Measurements from ENCODE around the gene MPIG6B. TPM values are rescaled to one million over a fixed set of nuclear protein-coding genes. Genes with fewer than 3 reads are reported as not detected.

Gene MPIG6B
- total RNA-seq, 1 donor from 2014 or later, result not detected

- no peaks in the 10 kb centered on the region for H3K9me3 Mint-ChIP-seq (ENCODE audit: unreplicated experiment)
- peaks cover 14% of the 10 kb centered on the region for H3K4me1 Mint-ChIP-seq (ENCODE audit: unreplicated experiment)
- no peak overlapping the region for H3K4me3 Mint-ChIP-seq (ENCODE audit: unreplicated experiment)
- peaks cover 5% of the 10 kb centered on the region for H3K27me3 Mint-ChIP-seq (ENCODE audit: unreplicated experiment)
- TF ChIP-seq CTCF (IDR thresholded peaks at IDR 0.05; ENCODE audit: unreplicated experiment), result no peak
- DNase-seq (ENCODE audit: low spot score), result no peak
- no peak overlapping the region for H3K27ac Mint-ChIP-seq (ENCODE audit: unreplicated experiment)
- peaks cover 3% of the 10 kb centered on the region for H3K36me3 Mint-ChIP-seq (ENCODE audit: low read depth, unreplicated experiment)
Observed at GRCh38 chr6:31771992-31772358, 48.8 kb downstream of the MPIG6B start.

DNA sequence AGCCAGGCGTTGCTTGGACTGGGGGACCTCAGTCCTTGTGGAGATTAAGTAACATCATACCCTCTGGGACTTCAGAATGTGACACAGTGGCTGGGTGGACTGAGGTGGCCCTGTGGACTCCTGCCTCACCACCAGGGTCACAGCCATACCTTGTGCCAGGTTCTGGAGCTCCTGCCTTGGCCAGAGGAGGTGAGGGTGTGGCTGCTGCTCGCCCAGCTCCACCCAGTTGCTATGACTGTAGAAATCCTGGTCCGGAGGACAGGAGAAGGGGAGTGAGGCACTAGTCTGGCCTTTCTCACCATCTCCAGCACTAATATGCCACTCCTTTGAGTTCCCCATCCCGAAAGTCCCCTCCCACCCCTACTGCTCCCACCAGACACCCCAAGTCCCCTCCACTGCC is 52.0 kb downstream of the MPIG6B start:
- H3K27ac Mint-ChIP-seq (ENCODE audit: unreplicated experiment), result no peak overlapping the region
- H3K27me3 Mint-ChIP-seq (ENCODE audit: unreplicated experiment), result peaks cover 4% of the 10 kb centered on the region
- DNase-seq (ENCODE audit: low spot score), result no peak
- H3K4me3 Mint-ChIP-seq (ENCODE audit: unreplicated experiment), result no peak overlapping the region
- H3K4me1 Mint-ChIP-seq (ENCODE audit: unreplicated experiment), result no peaks in the 10 kb centered on the region
- H3K36me3 Mint-ChIP-seq (ENCODE audit: low read depth, unreplicated experiment), result no peaks in the 10 kb centered on the region
- no peaks in the 10 kb centered on the region for H3K9me3 Mint-ChIP-seq (ENCODE audit: unreplicated experiment)
- no peak for TF ChIP-seq CTCF (IDR thresholded peaks at IDR 0.05; ENCODE audit: unreplicated experiment)

DNA sequence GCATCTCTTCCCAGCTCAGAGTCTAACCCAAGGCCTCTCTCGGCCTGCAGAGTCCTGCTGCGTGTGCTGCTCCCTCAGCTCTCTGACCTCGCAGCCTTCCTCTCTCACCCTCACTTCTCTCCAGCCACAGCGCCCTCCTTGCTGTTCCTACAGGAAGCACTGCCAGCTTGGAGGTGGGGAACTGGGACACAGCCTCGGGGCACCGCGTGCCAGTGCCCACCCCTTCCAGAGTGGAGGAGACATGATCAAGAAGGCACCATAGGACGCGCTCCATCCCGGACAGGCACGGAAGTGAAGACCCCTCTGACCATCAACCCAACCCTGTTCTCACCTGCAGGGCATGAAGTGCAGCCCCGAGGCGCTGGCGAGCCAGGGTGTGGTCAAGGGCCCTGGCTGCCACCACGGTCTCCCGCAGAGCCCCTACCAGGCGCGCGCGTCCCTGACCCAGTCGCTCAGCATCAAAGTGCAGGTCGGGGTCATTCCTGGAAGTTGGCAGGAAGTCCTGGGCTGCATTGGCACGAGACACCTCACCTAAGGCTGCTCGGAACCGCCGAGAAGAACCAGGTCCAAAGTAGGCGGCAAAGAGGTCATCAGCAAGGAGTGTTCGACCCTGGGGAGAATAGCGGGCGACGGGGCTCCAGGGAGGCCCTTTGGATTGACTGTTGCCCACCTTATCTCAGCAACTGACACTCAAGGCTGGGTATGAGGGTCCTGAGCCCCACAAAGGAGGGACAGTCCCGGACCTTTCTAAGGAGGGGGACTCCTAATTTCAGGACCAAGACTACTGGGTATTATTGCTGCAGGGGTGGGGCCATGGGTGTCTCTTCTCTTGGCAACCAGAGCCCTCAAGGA is 52.7 kb downstream of the MPIG6B start:
- no peaks in the 10 kb centered on the region for H3K36me3 Mint-ChIP-seq (ENCODE audit: low read depth, unreplicated experiment)
- no peak for TF ChIP-seq CTCF (IDR thresholded peaks at IDR 0.05; ENCODE audit: unreplicated experiment)
- H3K27me3 Mint-ChIP-seq (ENCODE audit: unreplicated experiment), result peaks cover 4% of the 10 kb centered on the region
- H3K4me1 Mint-ChIP-seq (ENCODE audit: unreplicated experiment), result no peaks in the 10 kb centered on the region
- H3K9me3 Mint-ChIP-seq (ENCODE audit: unreplicated experiment), result no peaks in the 10 kb centered on the region
- H3K27ac Mint-ChIP-seq (ENCODE audit: unreplicated experiment), result no peak overlapping the region
- DNase-seq (ENCODE audit: low spot score), result no peak
- H3K4me3 Mint-ChIP-seq (ENCODE audit: unreplicated experiment), result no peak overlapping the region

Small RNAs within 50 kb of the gene (microRNA-seq; reads per million reads assigned to microRNA genes)
- 4.3 reads per million, percentile 46 among the genes with 10 or more reads in this experiment for gene MIR4646 (ENCODE audit: unreplicated experiment)

Other genes starting within 250 kb of the MPIG6B start
- gene MICB, start 225.2 kb upstream of the MPIG6B start, total RNA-seq (ENCODE audit: unreplicated experiment), result 3.6 TPM
- not detected for gene MCCD1, start 194.4 kb upstream of the MPIG6B start, total RNA-seq (ENCODE audit: unreplicated experiment)
- gene DDX39B, start 181.4 kb upstream of the MPIG6B start, total RNA-seq (ENCODE audit: unreplicated experiment), result 336 TPM
- gene ATP6V1G2, start 176.8 kb upstream of the MPIG6B start, total RNA-seq (ENCODE audit: unreplicated experiment), result 1.8 TPM
- 13.4 TPM for gene NFKBIL1, start 175.8 kb upstream of the MPIG6B start, total RNA-seq (ENCODE audit: unreplicated experiment)
- gene LTA, start 151.1 kb upstream of the MPIG6B start, total RNA-seq (ENCODE audit: unreplicated experiment), result not detected
- not detected for gene TNF, start 147.8 kb upstream of the MPIG6B start, total RNA-seq (ENCODE audit: unreplicated experiment)
- gene LTB, start 140.9 kb upstream of the MPIG6B start, total RNA-seq (ENCODE audit: unreplicated experiment), result not detected
- 1.7 TPM for gene LST1, start 137.1 kb upstream of the MPIG6B start, total RNA-seq (ENCODE audit: unreplicated experiment)
- gene NCR3, start 130.4 kb upstream of the MPIG6B start, total RNA-seq (ENCODE audit: unreplicated experiment), result not detected
- 22.8 TPM for gene AIF1, start 108.1 kb upstream of the MPIG6B start, total RNA-seq (ENCODE audit: unreplicated experiment)
- 149 TPM for gene PRRC2A, start 102.7 kb upstream of the MPIG6B start, total RNA-seq (ENCODE audit: unreplicated experiment)
- 312 TPM for gene BAG6, start 70.7 kb upstream of the MPIG6B start, total RNA-seq (ENCODE audit: unreplicated experiment)
- 0.92 TPM for gene APOM, start 67.5 kb upstream of the MPIG6B start, total RNA-seq (ENCODE audit: unreplicated experiment)
- 13.1 TPM for gene C6orf47, start 62.6 kb upstream of the MPIG6B start, total RNA-seq (ENCODE audit: unreplicated experiment)
- 8.9 TPM for gene GPANK1, start 58.4 kb upstream of the MPIG6B start, total RNA-seq (ENCODE audit: unreplicated experiment)
- 164 TPM for gene CSNK2B, start 57.3 kb upstream of the MPIG6B start, total RNA-seq (ENCODE audit: unreplicated experiment)
- 16.3 TPM for gene LY6G5B, start 53.4 kb upstream of the MPIG6B start, total RNA-seq (ENCODE audit: unreplicated experiment)
- 22.0 TPM for gene LY6G5C, start 42.3 kb upstream of the MPIG6B start, total RNA-seq (ENCODE audit: unreplicated experiment)
- gene ABHD16A, start 20.0 kb upstream of the MPIG6B start, total RNA-seq (ENCODE audit: unreplicated experiment), result 54.7 TPM
- not detected for gene LY6G6F, start 16.5 kb upstream of the MPIG6B start, total RNA-seq (ENCODE audit: unreplicated experiment)
- gene LY6G6D, start 8.0 kb upstream of the MPIG6B start, total RNA-seq (ENCODE audit: unreplicated experiment), result not detected
- 0.28 TPM for gene LY6G6C, start 1.6 kb upstream of the MPIG6B start, total RNA-seq (ENCODE audit: unreplicated experiment)
- gene DDAH2, start 5.9 kb downstream of the MPIG6B start, total RNA-seq (ENCODE audit: unreplicated experiment), result 145 TPM
- 420 TPM for gene CLIC1, start 13.2 kb downstream of the MPIG6B start, total RNA-seq (ENCODE audit: unreplicated experiment)
- 16.1 TPM for gene MSH5, start 16.6 kb downstream of the MPIG6B start, total RNA-seq (ENCODE audit: unreplicated experiment)
- 2.4 TPM for gene SAPCD1, start 39.3 kb downstream of the MPIG6B start, total RNA-seq (ENCODE audit: unreplicated experiment)
- 0.74 TPM for gene VWA7, start 54.0 kb downstream of the MPIG6B start, total RNA-seq (ENCODE audit: unreplicated experiment)
- gene VARS1, start 72.4 kb downstream of the MPIG6B start, total RNA-seq (ENCODE audit: unreplicated experiment), result 53.0 TPM
- 57.1 TPM for gene LSM2, start 83.6 kb downstream of the MPIG6B start, total RNA-seq (ENCODE audit: unreplicated experiment)
- 0.82 TPM for gene HSPA1L, start 91.9 kb downstream of the MPIG6B start, total RNA-seq (ENCODE audit: unreplicated experiment)
- 27.2 TPM for gene HSPA1A, start 92.2 kb downstream of the MPIG6B start, total RNA-seq (ENCODE audit: unreplicated experiment)
- gene HSPA1B, start 104.4 kb downstream of the MPIG6B start, total RNA-seq (ENCODE audit: unreplicated experiment), result 19.8 TPM
- 31.9 TPM for gene NEU1, start 139.4 kb downstream of the MPIG6B start, total RNA-seq (ENCODE audit: unreplicated experiment)
- gene SLC44A4, start 155.6 kb downstream of the MPIG6B start, total RNA-seq (ENCODE audit: unreplicated experiment), result 1.6 TPM
- 53.4 TPM for gene EHMT2, start 174.3 kb downstream of the MPIG6B start, total RNA-seq (ENCODE audit: unreplicated experiment)
- 9.0 TPM for gene ZBTB12, start 178.7 kb downstream of the MPIG6B start, total RNA-seq (ENCODE audit: unreplicated experiment)
- gene C2, start 204.3 kb downstream of the MPIG6B start, total RNA-seq (ENCODE audit: unreplicated experiment), result 0.82 TPM
- gene CFB, start 222.7 kb downstream of the MPIG6B start, total RNA-seq (ENCODE audit: unreplicated experiment), result not detected
- gene NELFE, start 235.6 kb downstream of the MPIG6B start, total RNA-seq (ENCODE audit: unreplicated experiment), result 47.8 TPM
- gene SKIC2, start 235.8 kb downstream of the MPIG6B start, total RNA-seq (ENCODE audit: unreplicated experiment), result 63.4 TPM
- gene DXO, start 248.8 kb downstream of the MPIG6B start, total RNA-seq (ENCODE audit: unreplicated experiment), result 12.6 TPM

All from endothelial cell (in vitro differentiated cells).